Caco-2 (cell line): Measurements from ENCODE around the gene RAB9A. TPM values are rescaled to one million over a fixed set of nuclear protein-coding genes. Genes with fewer than 3 reads are reported as not detected.
"Not testable (repeated sequence)": the region's sequence is repeated elsewhere in the genome, so short reads cannot be mapped to it uniquely, and the experiment has no call there.

Source experiments
- Bru-seq: library from RNA; stranded (reverse); fragments of 400-500 nt; gene quantifications from one replicate; lab custom pipeline; 2021; lab: Mats Ljungman, UMichigan
- BruChase-seq, 2 experiments: library from RNA; stranded (reverse); fragments of 400-500 nt; gene quantifications; one replicate each; lab custom pipeline; 2021; lab: Mats Ljungman, UMichigan
- BruUV-seq: library from RNA; stranded (reverse); fragments of 400-500 nt; replicated peaks from 2 replicates; lab custom pipeline; 2021; lab: Mats Ljungman, UMichigan
- CTCF ChIA-PET: fragments of 300-600 bp; sonication (Branson Sonifier 250); formaldehyde crosslinking; loops from one replicate; lab custom pipeline; 2022; ENCODE audit warnings: antibody characterized with exemption; lab: Charles Lee
- POLR2A ChIA-PET: fragments of 300-600 bp; sonication (Branson Sonifier 250); formaldehyde crosslinking; loops from one replicate; lab custom pipeline; 2022; ENCODE audit warnings: antibody characterized with exemption; lab: Charles Lee
- DNase-seq, 2 experiments: peaks; one replicate each; pipeline versions ENCODE4 v3.0.0 to v3.0.0-alpha.2; 2020 to 2022
- H3K27me3 ChIP-seq: replicated peaks from 2 replicates; pipeline ENCODE4 v1.6.0; 2011; ENCODE audit warnings: low read length; ENCODE audit not compliant: control insufficient read depth, insufficient read depth
- H3K36me3 ChIP-seq: 2 replicates; pipeline ENCODE4 v1.5.1; 2011; ENCODE audit warnings: low read length; ENCODE audit not compliant: control insufficient read depth, insufficient read depth
- H3K4me1 ChIP-seq: fragments of 250-450 bp; sonication (Bioruptor Pico); 2 replicates; pipeline ENCODE4 v1.5.1; 2020; ENCODE audit warnings: mild to moderate bottlenecking
- H3K4me3 ChIP-seq: 2 replicates; pipeline ENCODE4 v1.5.1; 2011; ENCODE audit warnings: low read depth, mild to moderate bottlenecking, control low read depth, low read length
- H3K9me3 ChIP-seq: fragments of 250-450 bp; sonication (Bioruptor Pico); 2 replicates; pipeline ENCODE4 v1.5.1; 2020; ENCODE audit warnings: mild to moderate bottlenecking, moderate library complexity
- H3K27ac Mint-ChIP-seq: one replicate; pipeline ENCODE4 v1.8.0; 2022; ENCODE audit warnings: mixed read lengths; ENCODE audit not compliant: unreplicated experiment
- H3K27me3 Mint-ChIP-seq: one replicate; pipeline ENCODE4 v1.8.0; 2022; ENCODE audit warnings: mixed read lengths; ENCODE audit not compliant: insufficient read depth, unreplicated experiment
- H3K36me3 Mint-ChIP-seq: one replicate; pipeline ENCODE4 v1.8.0; 2022; ENCODE audit warnings: mild to moderate bottlenecking, mixed read lengths; ENCODE audit not compliant: insufficient read depth, unreplicated experiment
- H3K4me1 Mint-ChIP-seq: one replicate; pipeline ENCODE4 v1.8.0; 2022; ENCODE audit warnings: low read depth, mixed read lengths; ENCODE audit not compliant: unreplicated experiment
- H3K4me3 Mint-ChIP-seq: one replicate; pipeline ENCODE4 v1.8.0; 2022; ENCODE audit warnings: mild to moderate bottlenecking, moderate library complexity, mixed read lengths; ENCODE audit not compliant: unreplicated experiment
- H3K9me3 Mint-ChIP-seq: one replicate; pipeline ENCODE4 v1.8.0; 2022; ENCODE audit warnings: mixed read lengths; ENCODE audit not compliant: unreplicated experiment
- CTCF ChIP-seq, 2 experiments: fragments of 200-600 bp in 1 of 2; IDR thresholded peaks; 1 replicate in 1 of 2; 2 replicates in 1 of 2; pipeline versions ENCODE4 v1.5.1 to v1.8.0; 2011 to 2022; ENCODE audit warnings: antibody characterized with exemption in 1 of 2, control low read depth in 1 of 2, inconsistent platforms in 1 of 2, low read depth in 1 of 2, low read length in 1 of 2, mild to moderate bottlenecking in 1 of 2, moderate library complexity in 1 of 2; ENCODE audit not compliant: insufficient read depth in 1 of 2, severe bottlenecking in 1 of 2, unreplicated experiment in 1 of 2
- intact Hi-C: fragments of 100-400 bp; cut with micrococcal nuclease; formaldehyde crosslinking; loops from one replicate; pipeline ENCODE4 v1.10.0; 2022; ENCODE audit not compliant: unreplicated experiment
- long read RNA-seq: library from polyadenylated mRNA; stranded (forward); transcript quantifications from one replicate; pipeline ENCODE4 v2.0.0, GENCODE V29; 2022
- total RNA-seq: library from RNA; stranded (reverse); gene quantifications from 2 replicates; pipeline ENCODE4 v1.2.3, GENCODE V29; 2022

Gene RAB9A, protein sequence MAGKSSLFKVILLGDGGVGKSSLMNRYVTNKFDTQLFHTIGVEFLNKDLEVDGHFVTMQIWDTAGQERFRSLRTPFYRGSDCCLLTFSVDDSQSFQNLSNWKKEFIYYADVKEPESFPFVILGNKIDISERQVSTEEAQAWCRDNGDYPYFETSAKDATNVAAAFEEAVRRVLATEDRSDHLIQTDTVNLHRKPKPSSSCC
- total RNA-seq: 22.9 and 25.5 TPM in 2 replicates
- Bru-seq, nascent RNA: percentile 86 among the genes with signal in this experiment
- percentile 81 among the genes with signal in this experiment for BruChase-seq, experiment 1, labeled RNA remaining after a 2-hour chase
- percentile 72 among the genes with signal in this experiment for BruChase-seq, experiment 2, labeled RNA remaining after a 6-hour chase
- long read RNA-seq, transcript RAB9A-202 (3 exons, 2,039 nt): major isoform, 47 of 66 reads
- long read RNA-seq, transcript RAB9A-203 (2 exons, 737 nt): minor isoform, 11 of 66 reads
- long read RNA-seq, partial matches to known transcripts: 0 of 66 reads
- long read RNA-seq, other reads (novel, unspliced or antisense): 8 of 66 reads

DNA sequence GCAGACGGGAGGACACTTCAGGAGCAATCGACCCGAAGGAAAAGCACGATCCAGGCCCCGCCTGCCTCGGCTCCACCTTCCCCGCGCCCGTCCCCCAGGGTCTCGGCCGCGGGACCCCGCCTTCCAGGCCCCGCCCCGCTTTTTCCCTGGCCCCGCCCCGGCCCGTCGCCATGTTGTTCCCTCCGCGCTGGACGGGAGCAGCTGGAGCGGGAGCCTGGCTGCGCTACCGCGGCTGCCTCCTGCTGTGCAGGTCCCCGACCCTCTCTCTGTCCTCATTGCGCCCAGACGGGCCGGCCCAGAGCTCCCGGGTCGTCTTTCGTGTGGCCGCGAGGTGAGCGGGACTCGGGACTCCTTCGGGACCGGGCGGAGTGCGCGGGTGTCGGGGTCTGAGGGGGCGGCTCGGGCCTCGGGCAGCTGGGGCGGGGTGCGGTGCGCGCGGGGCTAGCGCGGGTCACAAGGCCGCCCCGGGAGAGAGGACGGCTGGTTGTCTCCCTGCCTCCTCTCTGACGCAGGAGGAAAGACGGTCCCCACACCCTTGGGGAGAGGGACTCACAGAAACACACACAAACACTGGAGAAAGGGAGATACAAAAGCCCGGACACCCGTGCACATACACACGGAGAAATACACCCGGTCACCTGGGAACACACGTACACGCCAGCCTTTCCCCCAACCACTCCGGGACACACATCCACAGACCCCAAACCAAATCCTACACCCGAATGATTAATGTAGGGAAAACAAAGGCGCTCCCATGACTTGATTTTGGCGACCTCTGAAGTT is at the start of gene RAB9A:
Gene RAB9A (plus strand): TSS at position 171 of the 783 bp plus-strand sequence. CDS start 19,619 bp downstream, outside the sequence.
- intact Hi-C loops: loop anchor here (1.0 kb wide), 1 partner anchor 20 kb away; no protein-coding TSS in a partner anchor
- H3K9me3 ChIP-seq: no peaks in the 10 kb centered on the region
- no peaks in the 10 kb centered on the region; the same call in 1 of the 2 replicates for H3K4me1 ChIP-seq
- H3K27me3 ChIP-seq: no peaks in the 10 kb centered on the region
- Mint-ChIP-seq H3K27ac (peak within 1 kb of the TSS; percentile 86), H3K27me3 (no peaks in the 10 kb centered on the region), H3K36me3 (peaks cover 23% of the 10 kb centered on the region), H3K4me1 (peaks cover 20% of the 10 kb centered on the region), H3K4me3 (peak within 1 kb of the TSS; percentile 84), H3K9me3 (no peaks in the 10 kb centered on the region)
- peak; percentile 86 to 92 for DNase-seq
- H3K4me3 ChIP-seq: peak within 1 kb of the TSS; percentile 76
- POLR2A ChIA-PET: interaction anchor here (1.2 to 2.3 kb wide), 3 partner anchors 20 to 45 kb away, joined by 4 to 8 read pairs (median 5); partner anchors contain the start of genes OFD1, TCEANC and TRAPPC2
- H3K36me3 ChIP-seq: no peaks in the 10 kb centered on the region
- BruUV-seq: no TSS peak
- CTCF ChIA-PET: no interaction called here
- TF ChIP-seq CTCF (IDR thresholded peaks at IDR 0.05; ENCODE audit: insufficient read depth in 1 of 2, low read depth in 1 of 2, low read length in 1 of 2, severe bottlenecking in 1 of 2, unreplicated experiment in 1 of 2): peak in 1 of 2 experiments; percentile 10

DNA sequence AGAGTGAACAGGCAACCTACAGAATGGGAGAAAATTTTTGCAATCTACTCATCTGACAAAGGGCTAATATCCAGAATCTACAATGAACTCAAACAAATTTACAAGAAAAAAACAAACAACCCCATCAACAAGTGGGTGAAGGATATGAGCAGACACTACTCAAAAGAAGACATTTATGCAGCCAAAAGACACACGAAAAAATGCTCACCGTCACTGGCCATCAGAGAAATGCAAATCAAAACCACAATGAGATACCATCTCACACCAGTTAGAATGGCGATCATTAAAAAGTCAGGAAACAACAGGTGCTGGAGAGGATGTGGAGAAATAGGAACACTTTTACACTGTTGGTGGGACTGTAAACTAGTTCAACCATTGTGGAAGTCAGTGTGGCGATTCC is 47.2 kb upstream of the RAB9A start:
- H3K4me3 ChIP-seq, H3K27ac Mint-ChIP-seq, BruUV-seq, H3K9me3 Mint-ChIP-seq, H3K4me1 Mint-ChIP-seq, DNase-seq, POLR2A ChIA-PET, H3K4me1 ChIP-seq, H3K36me3 Mint-ChIP-seq, H3K9me3 ChIP-seq, CTCF ChIA-PET, intact Hi-C loops, H3K27me3 Mint-ChIP-seq, H3K36me3 ChIP-seq, H3K4me3 Mint-ChIP-seq, H3K27me3 ChIP-seq: not testable (repeated sequence)

- BruUV-seq: no TSS peak
- Mint-ChIP-seq H3K4me1 (peaks cover 6% of the 10 kb centered on the region), H3K27me3 (no peaks in the 10 kb centered on the region), H3K36me3 (no peaks in the 10 kb centered on the region), H3K27ac (no peak overlapping the region), H3K4me3 (no peak overlapping the region), H3K9me3 (no peaks in the 10 kb centered on the region)
- TF ChIP-seq CTCF (IDR thresholded peaks at IDR 0.05; ENCODE audit: insufficient read depth in 1 of 2, low read depth in 1 of 2, low read length in 1 of 2, severe bottlenecking in 1 of 2, unreplicated experiment in 1 of 2): no peak
- intact Hi-C loops: loop anchor here (1.0 to 5.0 kb wide), 3 partner anchors 123 to 673 kb away; no protein-coding TSS in a partner anchor
- POLR2A ChIA-PET: no interaction called here
- Histone ChIP-seq H3K27me3 (no peaks in the 10 kb centered on the region), H3K36me3 (no peaks in the 10 kb centered on the region), H3K4me1 (no peaks in the 10 kb centered on the region), H3K4me3 (no peak overlapping the region), H3K9me3 (no peaks in the 10 kb centered on the region)
- no peak for DNase-seq
- CTCF ChIA-PET: interaction anchor here (0.6 to 1.4 kb wide), 7 partner anchors 89 to 384 kb away, joined by 3 to 26 read pairs (median 3); partner anchors contain the start of genes GEMIN8, OFD1 and TRAPPC2
Observed at GRCh38 chrX:13645464-13646153, 43.3 kb upstream of the RAB9A start.
